ENCODE data around the gene C16orf46. TPM values are rescaled to one million over a fixed set of nuclear protein-coding genes. Genes with fewer than 3 reads are reported as not detected.
A peak's percentile ranks its signal among the peaks of the same experiment; 100 is the strongest.

C16orf46 gene
- total RNA-seq, 1 donor from 2014 or later, result 0.35 TPM

GRCh38 chr16:81053761-81054160 lies 23.3 kb downstream of the C16orf46 start:
- no peaks in the 10 kb centered on the region for H3K4me1 Mint-ChIP-seq (ENCODE audit: low read depth)
- DNase-seq (ENCODE audit: low spot score), result no peak
- no peak overlapping the region for H3K27ac Mint-ChIP-seq (ENCODE audit: unreplicated experiment)
- peaks cover 19% of the 10 kb centered on the region for H3K9me3 Mint-ChIP-seq (ENCODE audit: low read depth)
- no peak overlapping the region for H3K4me3 Mint-ChIP-seq (ENCODE audit: unreplicated experiment)
- H3K36me3 Mint-ChIP-seq (ENCODE audit: low read depth), result peaks cover 11% of the 10 kb centered on the region
- H3K27me3 Mint-ChIP-seq (ENCODE audit: low read depth), result no peaks in the 10 kb centered on the region
- no peak for TF ChIP-seq CTCF (IDR thresholded peaks at IDR 0.05)

GRCh38 chr16:81042821-81043220 lies 34.2 kb downstream of the C16orf46 start:
- no peak overlapping the region for H3K4me3 Mint-ChIP-seq (ENCODE audit: unreplicated experiment)
- H3K36me3 Mint-ChIP-seq (ENCODE audit: low read depth), result peaks cover 39% of the 10 kb centered on the region
- TF ChIP-seq CTCF (IDR thresholded peaks at IDR 0.05), result no peak
- H3K27ac Mint-ChIP-seq (ENCODE audit: unreplicated experiment), result no peak overlapping the region
- peaks cover 18% of the 10 kb centered on the region for H3K4me1 Mint-ChIP-seq (ENCODE audit: low read depth)
- no peaks in the 10 kb centered on the region for H3K27me3 Mint-ChIP-seq (ENCODE audit: low read depth)
- no peak for DNase-seq (ENCODE audit: low spot score)
- H3K9me3 Mint-ChIP-seq (ENCODE audit: low read depth), result no peaks in the 10 kb centered on the region

GRCh38 chr16:81041696-81042095 lies 35.3 kb downstream of the C16orf46 start:
- no peak for TF ChIP-seq CTCF (IDR thresholded peaks at IDR 0.05)
- no peak for DNase-seq (ENCODE audit: low spot score)
- peaks cover 39% of the 10 kb centered on the region for H3K36me3 Mint-ChIP-seq (ENCODE audit: low read depth)
- H3K27ac Mint-ChIP-seq (ENCODE audit: unreplicated experiment), result peak overlapping the region; percentile 57
- H3K27me3 Mint-ChIP-seq (ENCODE audit: low read depth), result no peaks in the 10 kb centered on the region
- H3K9me3 Mint-ChIP-seq (ENCODE audit: low read depth), result no peaks in the 10 kb centered on the region
- no peak overlapping the region for H3K4me3 Mint-ChIP-seq (ENCODE audit: unreplicated experiment)
- peaks cover 29% of the 10 kb centered on the region for H3K4me1 Mint-ChIP-seq (ENCODE audit: low read depth)

- DNase-seq (ENCODE audit: low spot score), result no peak
- Mint-ChIP-seq H3K4me1 (ENCODE audit: low read depth) (peaks cover 31% of the 10 kb centered on the region), H3K9me3 (ENCODE audit: low read depth) (no peaks in the 10 kb centered on the region), H3K27ac (ENCODE audit: unreplicated experiment) (no peak overlapping the region), H3K36me3 (ENCODE audit: low read depth) (peaks cover 39% of the 10 kb centered on the region), H3K27me3 (ENCODE audit: low read depth) (no peaks in the 10 kb centered on the region), H3K4me3 (ENCODE audit: unreplicated experiment) (no peak overlapping the region)
- no peak for TF ChIP-seq CTCF (IDR thresholded peaks at IDR 0.05)
These were observed 36.2 kb downstream of the C16orf46 start for GRCh38 chr16:81040842-81041241.

GRCh38 chr16:81040131-81040530 lies 36.9 kb downstream of the C16orf46 start:
- no peaks in the 10 kb centered on the region for H3K27me3 Mint-ChIP-seq (ENCODE audit: low read depth)
- no peak for DNase-seq (ENCODE audit: low spot score)
- peaks cover 35% of the 10 kb centered on the region for H3K4me1 Mint-ChIP-seq (ENCODE audit: low read depth)
- TF ChIP-seq CTCF (IDR thresholded peaks at IDR 0.05), result no peak
- no peaks in the 10 kb centered on the region for H3K9me3 Mint-ChIP-seq (ENCODE audit: low read depth)
- no peak overlapping the region for H3K4me3 Mint-ChIP-seq (ENCODE audit: unreplicated experiment)
- peaks cover 36% of the 10 kb centered on the region for H3K36me3 Mint-ChIP-seq (ENCODE audit: low read depth)
- peak overlapping the region; percentile 39 for H3K27ac Mint-ChIP-seq (ENCODE audit: unreplicated experiment)
